Embryonic facial prominence (tissue), 1 donor: Measurements from ENCODE around the gene BACE1.
"Not testable (repeated sequence)": the region's sequence is repeated elsewhere in the genome, so short reads cannot be mapped to it uniquely, and the experiment has no call there.

Source experiments
- DNase-seq: peaks from one replicate; pipeline ENCODE4 v3.0.0-alpha.2; 2016; ENCODE audit errors: extremely low spot score

Gene BACE1

GRCh38 chr11:117278347-117278746, 37.7 kb downstream of the BACE1 start:
- no peak for DNase-seq

- DNase-seq, result no peak
Observed at GRCh38 chr11:117273550-117274289, 42.3 kb downstream of the BACE1 start.

GRCh38 chr11:117272175-117272574, 43.9 kb downstream of the BACE1 start:
- not testable (repeated sequence) for DNase-seq

- DNase-seq, result no peak
Observed at GRCh38 chr11:117271208-117271607, 44.8 kb downstream of the BACE1 start.

GRCh38 chr11:117269856-117270255, 46.2 kb downstream of the BACE1 start:
- no peak for DNase-seq

GRCh38 chr11:117265745-117266144, 50.3 kb downstream of the BACE1 start:
- DNase-seq, result no peak

GRCh38 chr11:117264624-117265323, 51.3 kb downstream of the BACE1 start:
- not testable (repeated sequence) for DNase-seq

GRCh38 chr11:117259417-117259816, 56.6 kb downstream of the BACE1 start:
- no peak for DNase-seq

- no peak for DNase-seq
Observed at GRCh38 chr11:117258576-117258975, 57.5 kb downstream of the BACE1 start.

- no peak for DNase-seq
Observed at GRCh38 chr11:117256573-117256972, 59.5 kb downstream of the BACE1 start.

- no peak for DNase-seq
Observed at GRCh38 chr11:117255966-117256365, 60.1 kb downstream of the BACE1 start.

- DNase-seq, result no peak
Observed at GRCh38 chr11:117251506-117251905, 64.5 kb downstream of the BACE1 start.

- DNase-seq, result no peak
Observed at GRCh38 chr11:117249571-117249970, 66.5 kb downstream of the BACE1 start.

- no peak for DNase-seq
Observed at GRCh38 chr11:117248341-117248740, 67.7 kb downstream of the BACE1 start.

- DNase-seq, result no peak
Observed at GRCh38 chr11:117239295-117239694, 76.8 kb downstream of the BACE1 start.

GRCh38 chr11:117238221-117238620, 77.8 kb downstream of the BACE1 start:
- no peak for DNase-seq
